Activated CD8-positive, alpha-beta T cell treated with anti-CD3 and anti-CD28 coated beads for 36 hours (primary cell): ENCODE data around the gene ZNF791. TPM values are rescaled to one million over a fixed set of nuclear protein-coding genes. Genes with fewer than 3 reads are reported as not detected.
A peak's percentile ranks its signal among the peaks of the same experiment; 100 is the strongest.

Source experiments
- ATAC-seq: fragments of 200-7000 bp; cut with Tn5 transposase; one replicate; pipeline ENCODE4 v1.10.0; 2021; ENCODE audit warnings: mild to moderate bottlenecking, moderate library complexity
- CTCF ChIA-PET: fragments of 350-600 bp; sonication (Branson Sonifier 250); formaldehyde crosslinking; loops from one replicate; lab custom pipeline; 2021; ENCODE audit warnings: antibody characterized with exemption; lab: Charles Lee
- POLR2A ChIA-PET: fragments of 350-600 bp; sonication (Branson Sonifier 250); formaldehyde crosslinking; loops from one replicate; lab custom pipeline; 2021; ENCODE audit warnings: antibody characterized with exemption; lab: Charles Lee
- DNase-seq: peaks from one replicate; pipeline ENCODE4 v3.0.0-alpha.2; 2020
- H3K27ac Mint-ChIP-seq: one replicate; pipeline ENCODE4 v1.8.0; 2021; ENCODE audit warnings: mild to moderate bottlenecking, mixed read lengths
- H3K27me3 Mint-ChIP-seq: one replicate; pipeline ENCODE4 v1.8.0; 2021; ENCODE audit warnings: mixed read lengths
- H3K36me3 Mint-ChIP-seq: one replicate; pipeline ENCODE4 v1.8.0; 2021; ENCODE audit warnings: low read depth, mixed read lengths
- H3K4me1 Mint-ChIP-seq: one replicate; pipeline ENCODE4 v1.8.0; 2021; ENCODE audit warnings: low read depth, mixed read lengths
- H3K4me3 Mint-ChIP-seq: one replicate; pipeline ENCODE4 v1.8.0; 2021; ENCODE audit warnings: mild to moderate bottlenecking, moderate library complexity, mixed read lengths
- H3K9me3 Mint-ChIP-seq: one replicate; pipeline ENCODE4 v1.8.0; 2021; ENCODE audit warnings: mixed read lengths
- CTCF ChIP-seq: fragments of 200-600 bp; IDR thresholded peaks from one replicate; pipeline ENCODE4 v1.8.0; 2022; ENCODE audit warnings: antibody characterized with exemption, mild to moderate bottlenecking
- intact Hi-C: fragments of 100-400 bp; cut with micrococcal nuclease; formaldehyde crosslinking; loops from one replicate; pipeline ENCODE4 v1.10.0; 2022
- total RNA-seq, 2 experiments: library from RNA; stranded (reverse); gene quantifications; one replicate each; pipeline ENCODE4 v1.2.3, GENCODE V29; 2021

The ZNF791 gene
- total RNA-seq, 2 experiments from 2014 or later = 15.1 to 16.7 TPM

- Mint-ChIP-seq H3K9me3 (no peaks in the 10 kb centered on the region), H3K27ac (peak overlapping the region; percentile 100), H3K36me3 (peaks cover 44% of the 10 kb centered on the region), H3K4me1 (peaks cover 30% of the 10 kb centered on the region), H3K27me3 (no peaks in the 10 kb centered on the region), H3K4me3 (peak overlapping the region; percentile 99)
- intact Hi-C loops = no loop called here
- no peak for DNase-seq
- ChIA-PET POLR2A (interaction anchor here (1.1 to 4.3 kb wide), 6 partner anchors 8 to 63 kb away, joined by 4 to 29 read pairs (median 4); partner anchors contain the start of genes DHPS, FBXW9 and TRIR), CTCF (interaction anchor here (0.8 to 3.5 kb wide), 9 partner anchors 8 to 106 kb away, joined by 3 to 19 read pairs (median 4); partner anchors contain the start of genes FBXW9, ZNF490 and ZNF791)
- ATAC-seq = no peak
- TF ChIP-seq CTCF = no peak
These were observed 59.6 kb downstream of the ZNF791 start for GRCh38 chr19:12670159-12670928.

GRCh38 chr19:12672744-12673143 is 62.0 kb downstream of the ZNF791 start:
- POLR2A ChIA-PET = interaction anchor here (0.7 to 2.6 kb wide), 11 partner anchors 9 to 103 kb away, joined by 3 to 17 read pairs (median 4); partner anchors contain the start of genes DHPS, TNPO2 and TRIR
- DNase-seq (no peak), ATAC-seq (no peak)
- intact Hi-C loops = no loop called here
- TF ChIP-seq CTCF = no peak
- H3K27ac Mint-ChIP-seq = no peak overlapping the region
- CTCF ChIA-PET = interaction anchor here (0.9 to 3.5 kb wide), 16 partner anchors 8 to 177 kb away, joined by 3 to 20 read pairs (median 4); partner anchors contain the start of genes DHPS, FBXW9 and TNPO2
- no peaks in the 10 kb centered on the region for H3K9me3 Mint-ChIP-seq
- H3K36me3 Mint-ChIP-seq = peaks cover 50% of the 10 kb centered on the region
- peaks cover 32% of the 10 kb centered on the region for H3K4me1 Mint-ChIP-seq
- H3K27me3 Mint-ChIP-seq = no peaks in the 10 kb centered on the region
- H3K4me3 Mint-ChIP-seq = no peak overlapping the region

GRCh38 chr19:12675399-12675798 is 64.7 kb downstream of the ZNF791 start:
- Mint-ChIP-seq H3K9me3 (no peaks in the 10 kb centered on the region), H3K27me3 (no peaks in the 10 kb centered on the region), H3K36me3 (peaks cover 48% of the 10 kb centered on the region), H3K4me3 (no peak overlapping the region), H3K27ac (no peak overlapping the region), H3K4me1 (peaks cover 31% of the 10 kb centered on the region)
- POLR2A ChIA-PET = interaction anchor here (1.0 kb wide), 1 partner anchor 9 kb away, joined by 3 read pairs; the partner anchor contains the start of genes MAN2B1 and WDR83
- no peak for TF ChIP-seq CTCF
- DNase-seq (no peak), ATAC-seq (no peak)
- intact Hi-C loops = no loop called here
- CTCF ChIA-PET = interaction anchor here (1.1 to 2.1 kb wide), 2 partner anchors 9 to 32 kb away, joined by 3 to 7 read pairs; partner anchors contain the start of genes MAN2B1 and WDR83

GRCh38 chr19:12675940-12676339 is 65.2 kb downstream of the ZNF791 start:
- intact Hi-C loops = no loop called here
- Mint-ChIP-seq H3K4me3 (no peak overlapping the region), H3K4me1 (peaks cover 27% of the 10 kb centered on the region), H3K9me3 (no peaks in the 10 kb centered on the region), H3K27me3 (no peaks in the 10 kb centered on the region), H3K36me3 (peaks cover 47% of the 10 kb centered on the region), H3K27ac (no peak overlapping the region)
- no peak for ATAC-seq
- no peak for TF ChIP-seq CTCF
- POLR2A ChIA-PET = interaction anchor here (1.6 to 4.5 kb wide), 3 partner anchors 7 to 20 kb away, joined by 5 to 29 read pairs (median 14); partner anchors contain the start of gene FBXW9
- no peak for DNase-seq
- CTCF ChIA-PET = interaction anchor here (0.6 to 2.1 kb wide), 9 partner anchors 10 to 172 kb away, joined by 3 to 10 read pairs (median 3); partner anchors contain the start of genes MAN2B1, WDR83, ZNF490 and ZNF791
